ENCODE data around the gene ZNF579.

ZNF579 gene

GRCh38 chr19:55603581-55604292, 23.1 kb upstream of the ZNF579 start:
- Histone ChIP-seq H3K9me3 (no peaks in the 10 kb centered on the region), H3K36me3 (peaks cover 0 to 14% (median 0%) of the 10 kb centered on the region in 3 donors), H3K4me1 (peaks cover 3 to 51% (median 34%) of the 10 kb centered on the region in 4 donors), H3K27me3 (no peaks in the 10 kb centered on the region), H3K27ac (peak overlapping the region in 1 of 2 donors; percentile 95), H3K4me3 (no peak overlapping the region)
- no peak for TF ChIP-seq CTCF (IDR thresholded peaks at IDR 0.05)
- intact Hi-C loops (cut with DNase I; ENCODE audit: low total_unique reads), result no loop called here
- no peak for DNase-seq

GRCh38 chr19:55603115-55603514, 22.5 kb upstream of the ZNF579 start:
- Histone ChIP-seq H3K4me1 (peaks cover 3 to 55% (median 34%) of the 10 kb centered on the region in 4 donors), H3K4me3 (no peak overlapping the region), H3K27me3 (no peaks in the 10 kb centered on the region), H3K27ac (no peak overlapping the region), H3K36me3 (peaks cover 0 to 14% (median 0%) of the 10 kb centered on the region in 3 donors), H3K9me3 (no peaks in the 10 kb centered on the region)
- no peak for DNase-seq
- intact Hi-C loops (cut with DNase I; ENCODE audit: low total_unique reads), result no loop called here
- no peak for TF ChIP-seq CTCF (IDR thresholded peaks at IDR 0.05)

DNA sequence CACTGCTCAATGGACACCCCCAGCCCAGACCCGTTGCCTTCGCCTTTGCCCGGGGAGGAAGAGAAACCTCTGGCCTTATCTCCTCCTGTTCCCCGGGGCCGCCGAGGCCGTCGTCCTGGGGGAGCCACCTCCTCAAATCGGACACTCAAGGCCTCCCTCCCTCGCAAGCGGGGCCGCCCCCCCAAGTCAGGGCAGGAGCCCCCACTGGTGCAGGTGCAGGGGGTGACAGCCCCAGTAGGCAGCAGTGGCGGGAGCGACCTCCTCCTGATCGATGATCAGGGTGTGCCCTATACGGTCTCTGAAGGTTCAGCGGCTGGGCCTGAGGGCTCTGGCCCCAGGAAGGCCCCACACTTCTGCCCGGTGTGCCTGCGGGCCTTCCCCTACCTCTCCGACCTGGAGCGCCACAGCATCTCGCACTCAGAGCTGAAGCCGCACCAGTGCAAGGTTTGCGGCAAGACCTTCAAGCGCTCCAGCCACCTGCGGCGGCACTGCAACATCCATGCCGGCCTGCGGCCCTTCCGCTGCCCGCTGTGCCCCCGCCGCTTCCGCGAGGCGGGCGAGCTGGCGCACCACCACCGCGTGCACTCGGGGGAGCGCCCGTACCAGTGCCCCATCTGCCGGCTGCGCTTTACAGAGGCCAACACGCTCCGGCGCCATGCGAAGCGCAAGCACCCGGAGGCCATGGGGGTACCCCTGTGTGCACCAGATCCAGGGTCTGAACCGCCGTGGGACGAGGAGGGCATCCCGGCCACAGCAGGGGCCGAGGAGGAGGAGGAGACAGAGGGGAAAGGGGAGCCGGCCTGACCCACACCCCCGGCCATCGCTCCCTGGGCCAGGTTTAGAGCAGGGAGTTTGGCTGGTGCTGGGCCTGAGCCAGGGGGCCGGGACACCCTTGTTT, 21.7 kb upstream of the ZNF579 start:
- intact Hi-C loops (cut with DNase I; ENCODE audit: low total_unique reads), result no loop called here
- H3K27me3 ChIP-seq, result no peaks in the 10 kb centered on the region
- no peaks in the 10 kb centered on the region for H3K9me3 ChIP-seq
- no peak overlapping the region for H3K27ac ChIP-seq
- peaks cover 3 to 48% (median 31%) of the 10 kb centered on the region in 4 donors for H3K4me1 ChIP-seq
- DNase-seq, result no peak
- TF ChIP-seq CTCF (IDR thresholded peaks at IDR 0.05), result no peak
- H3K4me3 ChIP-seq, result no peak overlapping the region
- peaks cover 0 to 18% (median 0%) of the 10 kb centered on the region in 3 donors for H3K36me3 ChIP-seq

- intact Hi-C loops (cut with DNase I; ENCODE audit: low total_unique reads), result no loop called here
- peak overlapping the region; percentile 74 to 75 for H3K4me3 ChIP-seq
Measured at GRCh38 chr19:55601084-55601483, 20.4 kb upstream of the ZNF579 start.

DNA sequence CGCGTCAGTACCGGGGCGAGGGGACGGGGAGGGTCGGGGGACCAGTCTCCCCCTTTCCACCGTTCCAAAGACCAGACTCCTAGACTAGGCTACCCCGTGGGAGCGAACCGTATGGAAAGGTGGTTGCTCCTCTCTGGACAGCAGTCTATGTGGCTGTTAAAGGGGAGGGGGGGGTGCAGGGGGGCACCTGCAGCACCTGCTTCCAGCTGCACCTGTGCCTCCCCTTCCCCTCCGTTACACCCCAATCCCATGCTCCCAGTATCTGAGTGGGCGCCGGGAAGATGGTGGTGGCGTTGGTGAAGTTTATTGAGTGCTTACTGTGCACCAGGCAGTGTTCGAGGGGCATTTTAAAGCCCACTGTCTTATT, 20.0 kb upstream of the ZNF579 start:
- no peak for TF ChIP-seq CTCF (IDR thresholded peaks at IDR 0.05)

More at GRCh38 chr19:55601084-55601483, 20.4 kb upstream of the ZNF579 start:
- no peaks in the 10 kb centered on the region for H3K9me3 ChIP-seq
- no peaks in the 10 kb centered on the region for H3K27me3 ChIP-seq
- H3K36me3 ChIP-seq, result peaks cover 0 to 30% (median 10%) of the 10 kb centered on the region in 3 donors
- peak overlapping the region; percentile 93 to 95 for H3K27ac ChIP-seq
- no peak for TF ChIP-seq CTCF (IDR thresholded peaks at IDR 0.05)
- no peak for DNase-seq
- peaks cover 3 to 35% (median 20%) of the 10 kb centered on the region in 4 donors for H3K4me1 ChIP-seq

More for the DNA sequence above, 20.0 kb upstream of the ZNF579 start:
- Histone ChIP-seq H3K4me1 (peaks cover 3 to 32% (median 17%) of the 10 kb centered on the region in 4 donors), H3K4me3 (peak overlapping the region; percentile 74 to 75), H3K36me3 (peaks cover 0 to 35% (median 14%) of the 10 kb centered on the region in 3 donors), H3K27ac (peak overlapping the region; percentile 93 to 95), H3K27me3 (no peaks in the 10 kb centered on the region), H3K9me3 (no peaks in the 10 kb centered on the region)
- DNase-seq, result peak in 1 of 2 donors; percentile 83
- intact Hi-C loops (cut with DNase I; ENCODE audit: low total_unique reads), result no loop called here

Measured in tibial artery (tissue), 4 donors.